ENCODE data around the gene TCF25.

TCF25 gene

GRCh38 chr16:89880477-89881367 lies 7.3 kb downstream of the TCF25 start:
- DNase-seq (ENCODE audit: low read depth) = no peak

- DNase-seq (ENCODE audit: low read depth) = no peak
Observed at GRCh38 chr16:89881368-89881730, 8.0 kb downstream of the TCF25 start.

- no peak for DNase-seq (ENCODE audit: low read depth)
Observed at GRCh38 chr16:89883346-89884040, 10.1 kb downstream of the TCF25 start.

- DNase-seq (ENCODE audit: low read depth) = no peak
Observed at GRCh38 chr16:89884041-89884421, 10.6 kb downstream of the TCF25 start.

- DNase-seq (ENCODE audit: low read depth) = no peak
Observed at GRCh38 chr16:89887243-89887642, 13.9 kb downstream of the TCF25 start.

- no peak for DNase-seq (ENCODE audit: low read depth)
Observed at GRCh38 chr16:89890200-89890599, 16.8 kb downstream of the TCF25 start.

GRCh38 chr16:89890886-89891657 lies 17.7 kb downstream of the TCF25 start:
- DNase-seq (ENCODE audit: low read depth) = no peak

GRCh38 chr16:89892055-89892630 lies 18.8 kb downstream of the TCF25 start:
- no peak for DNase-seq (ENCODE audit: low read depth)

- DNase-seq (ENCODE audit: low read depth) = no peak
Observed at GRCh38 chr16:89892635-89893034, 19.2 kb downstream of the TCF25 start.

GRCh38 chr16:89893642-89894548 lies 20.5 kb downstream of the TCF25 start:
- DNase-seq (ENCODE audit: low read depth) = no peak

- DNase-seq (ENCODE audit: low read depth) = no peak
Observed at GRCh38 chr16:89895482-89896250, 22.3 kb downstream of the TCF25 start.

GRCh38 chr16:89897204-89897603 lies 23.8 kb downstream of the TCF25 start:
- DNase-seq (ENCODE audit: low read depth) = no peak

- no peak for DNase-seq (ENCODE audit: low read depth)
Observed at GRCh38 chr16:89898201-89898967, 25.0 kb downstream of the TCF25 start.

GRCh38 chr16:89899879-89900481 lies 26.6 kb downstream of the TCF25 start:
- no peak for DNase-seq (ENCODE audit: low read depth)

- no peak for DNase-seq (ENCODE audit: low read depth)
Observed at GRCh38 chr16:89900885-89901284, 27.5 kb downstream of the TCF25 start.

- no peak for DNase-seq (ENCODE audit: low read depth)
Observed at GRCh38 chr16:89902980-89903379, 29.6 kb downstream of the TCF25 start.

GRCh38 chr16:89903908-89904515 lies 30.6 kb downstream of the TCF25 start:
- DNase-seq (ENCODE audit: low read depth) = no peak

- DNase-seq (ENCODE audit: low read depth) = no peak
Observed at GRCh38 chr16:89904606-89905510, 31.5 kb downstream of the TCF25 start.

Measured in ELR (cell line).